ENCODE measurements around the gene SNN. TPM values are rescaled to one million over a fixed set of nuclear protein-coding genes. Genes with fewer than 3 reads are reported as not detected.

Gene SNN
- total and polyA plus RNA-seq, 5 donors from 2014 or later, result 14.5 to 31.2 (median 24.9) TPM

DNA sequence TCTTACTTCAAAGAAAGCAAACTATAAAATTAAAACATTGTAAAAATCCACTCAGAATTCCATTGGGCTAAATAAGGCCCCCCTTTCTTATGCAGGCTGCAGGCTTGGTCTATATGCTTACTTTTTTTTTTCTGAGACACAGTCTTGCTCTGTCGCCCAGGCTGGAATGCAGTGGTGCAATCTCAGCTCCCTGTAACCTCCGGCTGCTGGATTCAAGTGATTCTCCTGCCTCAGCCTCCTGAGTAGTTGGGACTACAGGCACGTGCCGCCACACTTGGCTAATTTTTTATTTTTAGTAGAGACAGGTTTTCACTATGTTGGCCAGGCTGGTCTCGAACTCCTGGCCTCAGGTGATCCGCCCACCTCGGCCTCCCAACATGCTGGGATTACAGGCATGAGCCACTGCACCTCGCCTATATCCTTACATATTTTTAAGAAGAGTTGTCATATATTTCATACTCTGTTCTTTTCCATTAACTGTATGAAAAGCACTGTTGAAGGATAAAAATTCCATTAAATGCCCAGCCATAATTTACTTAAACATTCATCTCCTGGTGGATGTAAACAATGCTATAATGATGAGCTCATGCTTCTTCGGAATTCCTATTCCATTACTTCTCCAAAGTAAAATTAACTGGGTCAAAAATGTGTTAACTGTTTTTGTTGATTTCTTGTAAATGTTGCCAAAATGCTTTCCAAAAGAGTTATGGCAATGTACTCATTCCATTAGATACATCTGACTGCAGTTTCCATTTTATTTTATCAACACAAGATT lies 17.8 kb downstream of the SNN start:
- DNase-seq, result no peak
- no peak overlapping the region for H3K4me3 ChIP-seq (ENCODE audit: low read depth, low read length)
- Mint-ChIP-seq H3K36me3 (peaks cover 45% of the 10 kb centered on the region), H3K4me1 (peaks cover 20 to 63% (median 45%) of the 10 kb centered on the region in 4 donors), H3K9me3 (no peaks in the 10 kb centered on the region), H3K4me3 (no peak overlapping the region), H3K27me3 (no peaks in the 10 kb centered on the region), H3K27ac (no peak overlapping the region)
- no peaks in the 10 kb centered on the region for H3K27me3 ChIP-seq (ENCODE audit: control insufficient read depth, insufficient read depth, low read length)
- H3K4me1 ChIP-seq (ENCODE audit: control insufficient read depth, insufficient read depth, low read length, poor library complexity, severe bottlenecking), result peaks cover 33% of the 10 kb centered on the region
- H3K36me3 ChIP-seq (ENCODE audit: control insufficient read depth, insufficient read depth, low read length), result peaks cover 66% of the 10 kb centered on the region
- ATAC-seq (ENCODE audit: low read depth in 2 of 2), result no peak
- no peak overlapping the region for H3K27ac ChIP-seq (ENCODE audit: insufficient read depth, low read length, poor library complexity, severe bottlenecking)
- H3K9me3 ChIP-seq (ENCODE audit: control insufficient read depth in 2 of 2, low read length in 2 of 2), result no peaks in the 10 kb centered on the region

DNA sequence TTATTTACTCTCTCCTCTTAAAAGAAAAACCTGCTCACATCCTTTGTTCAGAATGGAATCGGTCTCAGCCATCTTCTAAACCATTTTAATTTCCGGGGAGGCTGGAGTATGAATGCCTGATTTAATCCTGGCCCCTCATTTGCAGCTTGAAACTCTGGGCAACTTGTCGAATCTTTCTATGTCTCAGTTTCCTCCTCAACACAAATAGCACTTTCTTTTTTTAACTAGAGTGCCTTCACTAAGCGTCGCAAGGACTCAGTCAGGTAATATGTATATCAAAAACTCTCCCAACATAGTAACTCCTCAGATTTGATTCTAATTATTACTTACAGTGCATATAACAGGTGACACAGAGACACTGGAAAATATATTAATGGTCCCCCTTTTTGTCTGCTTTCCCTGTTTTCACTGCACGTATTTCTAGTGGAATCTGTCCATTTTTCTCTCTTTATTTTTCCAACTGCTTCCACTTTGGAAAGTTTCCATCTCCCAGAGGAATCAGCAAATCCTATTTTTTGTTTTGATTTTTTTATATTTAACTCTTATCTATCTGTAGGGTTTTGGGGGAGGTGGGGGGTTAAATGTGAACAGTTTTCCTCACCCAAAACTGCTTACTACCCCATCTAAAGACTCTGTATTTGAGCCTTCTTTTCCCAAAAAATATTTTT lies 18.6 kb downstream of the SNN start:
- no peak overlapping the region for H3K4me3 ChIP-seq (ENCODE audit: low read depth, low read length)
- peaks cover 26% of the 10 kb centered on the region for H3K4me1 ChIP-seq (ENCODE audit: control insufficient read depth, insufficient read depth, low read length, poor library complexity, severe bottlenecking)
- no peaks in the 10 kb centered on the region for H3K27me3 Mint-ChIP-seq
- ATAC-seq (ENCODE audit: low read depth in 2 of 2) (no peak), DNase-seq (no peak)
- H3K4me1 Mint-ChIP-seq, result peaks cover 12 to 55% (median 37%) of the 10 kb centered on the region in 4 donors
- H3K27me3 ChIP-seq (ENCODE audit: control insufficient read depth, insufficient read depth, low read length), result no peaks in the 10 kb centered on the region
- H3K27ac ChIP-seq (ENCODE audit: insufficient read depth, low read length, poor library complexity, severe bottlenecking), result no peak overlapping the region
- H3K36me3 ChIP-seq (ENCODE audit: control insufficient read depth, insufficient read depth, low read length), result peaks cover 71% of the 10 kb centered on the region
- H3K27ac Mint-ChIP-seq, result peak overlapping the region; percentile 11 to 90 (median 40)
- peak overlapping the region in 2 of 4 donors; percentile 41 to 63 for H3K4me3 Mint-ChIP-seq
- H3K9me3 Mint-ChIP-seq, result no peaks in the 10 kb centered on the region
- no peaks in the 10 kb centered on the region for H3K9me3 ChIP-seq (ENCODE audit: control insufficient read depth in 2 of 2, low read length in 2 of 2)
- H3K36me3 Mint-ChIP-seq, result peaks cover 51% of the 10 kb centered on the region

DNA sequence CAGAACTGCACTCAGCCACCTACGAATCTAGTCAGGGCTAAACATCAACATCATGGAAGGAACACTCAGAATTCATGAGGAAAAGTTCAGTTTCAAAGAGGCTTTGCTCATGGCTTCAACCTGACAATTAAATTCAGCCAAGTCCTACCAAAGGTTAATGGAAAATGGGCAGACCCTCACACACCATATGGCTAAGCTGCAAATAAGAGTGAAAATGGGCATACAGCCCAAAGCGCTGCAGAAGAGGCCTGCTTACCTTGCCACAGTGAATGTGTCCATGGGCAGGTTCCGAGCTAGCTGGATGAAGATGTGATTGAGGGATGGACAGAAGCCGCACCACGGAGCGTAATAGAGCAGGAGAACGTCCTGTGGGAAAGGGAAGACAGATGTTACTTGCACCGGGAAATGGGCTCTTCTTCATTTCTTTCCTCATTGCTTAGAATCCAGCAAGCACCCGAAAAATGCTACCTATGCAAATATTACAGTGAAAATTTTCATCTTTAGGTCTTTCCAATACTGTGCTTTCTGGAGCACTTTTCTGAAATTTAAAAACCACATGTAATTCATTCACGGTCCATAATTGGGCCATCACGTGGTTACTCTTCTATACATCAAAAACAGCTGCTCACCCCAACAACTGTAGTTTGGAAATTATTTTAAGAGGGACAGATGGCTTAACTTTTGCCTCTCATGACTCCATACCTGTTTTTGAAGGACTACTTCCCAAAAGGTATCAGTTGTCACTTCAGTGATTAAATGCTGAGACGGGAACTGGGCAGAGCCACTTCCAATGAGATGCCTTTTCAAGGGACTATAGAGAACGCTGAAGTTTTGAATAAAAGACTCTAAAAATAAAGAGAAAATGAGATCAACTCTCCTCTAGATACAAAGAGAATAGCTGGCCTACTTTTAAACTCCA lies 19.6 kb downstream of the SNN start:
- Mint-ChIP-seq H3K4me1 (peaks cover 11 to 45% (median 27%) of the 10 kb centered on the region in 4 donors), H3K36me3 (peaks cover 57% of the 10 kb centered on the region), H3K9me3 (no peaks in the 10 kb centered on the region), H3K4me3 (peak overlapping the region in 2 of 4 donors; percentile 7 to 34), H3K27ac (peak overlapping the region in 2 of 3 donors; percentile 51 to 90), H3K27me3 (no peaks in the 10 kb centered on the region)
- Histone ChIP-seq H3K27ac (ENCODE audit: insufficient read depth, low read length, poor library complexity, severe bottlenecking) (peak overlapping the region; percentile 59), H3K4me3 (ENCODE audit: low read depth, low read length) (no peak overlapping the region), H3K9me3 (ENCODE audit: control insufficient read depth in 2 of 2, low read length in 2 of 2) (no peaks in the 10 kb centered on the region), H3K36me3 (ENCODE audit: control insufficient read depth, insufficient read depth, low read length) (peaks cover 74% of the 10 kb centered on the region), H3K4me1 (ENCODE audit: control insufficient read depth, insufficient read depth, low read length, poor library complexity, severe bottlenecking) (peaks cover 18% of the 10 kb centered on the region), H3K27me3 (ENCODE audit: control insufficient read depth, insufficient read depth, low read length) (no peaks in the 10 kb centered on the region)
- DNase-seq, result no peak
- no peak for ATAC-seq (ENCODE audit: low read depth in 2 of 2)

DNA sequence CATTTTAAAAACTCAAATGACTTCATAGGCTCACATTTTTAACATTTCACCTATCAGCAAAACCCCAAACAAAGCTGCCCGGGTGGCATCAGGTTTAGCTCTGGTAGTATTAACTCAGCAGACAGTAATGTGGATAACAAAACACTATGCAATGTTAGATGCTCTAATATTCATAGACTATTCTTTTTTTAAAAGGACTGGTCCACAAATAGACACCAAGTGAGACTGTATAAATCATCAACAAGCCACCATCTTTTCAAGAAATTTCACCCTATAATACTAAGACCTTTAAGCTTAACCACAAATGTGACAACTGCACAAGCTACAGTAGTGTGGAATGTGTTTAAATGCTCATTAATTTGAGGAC lies 20.2 kb downstream of the SNN start:
- no peaks in the 10 kb centered on the region for H3K9me3 Mint-ChIP-seq
- ATAC-seq (ENCODE audit: low read depth in 2 of 2) (no peak), DNase-seq (no peak)
- H3K27me3 Mint-ChIP-seq, result no peaks in the 10 kb centered on the region
- Histone ChIP-seq H3K27me3 (ENCODE audit: control insufficient read depth, insufficient read depth, low read length) (no peaks in the 10 kb centered on the region), H3K36me3 (ENCODE audit: control insufficient read depth, insufficient read depth, low read length) (peaks cover 73% of the 10 kb centered on the region), H3K4me1 (ENCODE audit: control insufficient read depth, insufficient read depth, low read length, poor library complexity, severe bottlenecking) (peaks cover 18% of the 10 kb centered on the region), H3K27ac (ENCODE audit: insufficient read depth, low read length, poor library complexity, severe bottlenecking) (peak overlapping the region; percentile 59), H3K4me3 (ENCODE audit: low read depth, low read length) (peak overlapping the region; percentile 27), H3K9me3 (ENCODE audit: control insufficient read depth in 2 of 2, low read length in 2 of 2) (no peaks in the 10 kb centered on the region)
- H3K36me3 Mint-ChIP-seq, result peaks cover 56% of the 10 kb centered on the region
- H3K4me1 Mint-ChIP-seq, result peaks cover 11 to 41% (median 25%) of the 10 kb centered on the region in 4 donors
- H3K4me3 Mint-ChIP-seq, result peak overlapping the region in 1 of 4 donors; percentile 34
- H3K27ac Mint-ChIP-seq, result peak overlapping the region in 2 of 3 donors; percentile 51 to 90

DNA sequence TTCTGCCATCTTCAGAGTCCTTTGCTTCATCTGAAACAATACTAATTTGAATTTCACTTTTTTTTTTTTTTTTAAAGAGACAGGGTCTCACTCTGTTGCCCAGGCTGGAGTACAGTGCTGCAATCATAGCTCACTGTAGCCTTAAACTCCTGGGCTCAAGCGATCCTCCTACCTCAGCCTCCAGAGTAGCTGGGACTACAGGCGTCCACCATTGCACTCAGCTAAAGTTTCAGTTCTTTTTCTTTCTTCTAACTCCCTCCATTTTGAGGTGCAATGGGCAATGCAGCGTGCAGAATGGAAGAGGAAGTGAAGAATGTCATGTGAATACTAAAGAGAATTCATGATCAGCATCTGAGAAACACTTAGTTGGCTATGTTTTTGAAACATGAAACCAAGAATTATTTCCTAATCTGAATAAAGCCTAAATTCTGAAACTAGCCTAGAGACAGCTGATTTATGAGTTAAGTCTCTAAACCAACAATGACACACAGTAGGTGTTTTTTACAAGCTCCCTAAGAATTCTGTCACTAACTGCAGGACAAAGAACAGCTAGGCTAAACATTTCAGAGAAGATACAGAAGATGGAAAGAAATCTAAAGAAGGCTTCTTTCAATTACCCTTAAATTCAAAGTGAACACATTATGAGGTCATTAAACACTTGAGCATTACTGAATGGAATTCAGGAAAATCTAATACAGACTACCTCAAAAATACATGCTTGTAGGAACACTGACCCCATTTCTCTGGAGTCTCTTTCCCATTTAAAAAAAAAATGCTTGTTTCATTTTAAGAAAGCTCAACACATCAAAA lies 21.0 kb downstream of the SNN start:
- peaks cover 11 to 41% (median 24%) of the 10 kb centered on the region in 4 donors for H3K4me1 Mint-ChIP-seq
- H3K4me3 Mint-ChIP-seq, result peak overlapping the region; percentile 34 to 75 (median 54)
- no peaks in the 10 kb centered on the region for H3K27me3 Mint-ChIP-seq
- H3K9me3 ChIP-seq (ENCODE audit: control insufficient read depth in 2 of 2, low read length in 2 of 2), result no peaks in the 10 kb centered on the region
- no peaks in the 10 kb centered on the region for H3K9me3 Mint-ChIP-seq
- H3K36me3 ChIP-seq (ENCODE audit: control insufficient read depth, insufficient read depth, low read length), result peaks cover 72% of the 10 kb centered on the region
- H3K27ac ChIP-seq (ENCODE audit: insufficient read depth, low read length, poor library complexity, severe bottlenecking), result peak overlapping the region; percentile 59
- H3K27me3 ChIP-seq (ENCODE audit: control insufficient read depth, insufficient read depth, low read length), result no peaks in the 10 kb centered on the region
- H3K27ac Mint-ChIP-seq, result peak overlapping the region; percentile 80 to 90 (median 86)
- H3K4me1 ChIP-seq (ENCODE audit: control insufficient read depth, insufficient read depth, low read length, poor library complexity, severe bottlenecking), result peaks cover 18% of the 10 kb centered on the region
- ATAC-seq (ENCODE audit: low read depth in 2 of 2) (peak; percentile 61 to 65), DNase-seq (peak in 2 of 3 donors; percentile 27 to 57)
- peak overlapping the region; percentile 47 for H3K4me3 ChIP-seq (ENCODE audit: low read depth, low read length)
- peaks cover 49% of the 10 kb centered on the region for H3K36me3 Mint-ChIP-seq

DNA sequence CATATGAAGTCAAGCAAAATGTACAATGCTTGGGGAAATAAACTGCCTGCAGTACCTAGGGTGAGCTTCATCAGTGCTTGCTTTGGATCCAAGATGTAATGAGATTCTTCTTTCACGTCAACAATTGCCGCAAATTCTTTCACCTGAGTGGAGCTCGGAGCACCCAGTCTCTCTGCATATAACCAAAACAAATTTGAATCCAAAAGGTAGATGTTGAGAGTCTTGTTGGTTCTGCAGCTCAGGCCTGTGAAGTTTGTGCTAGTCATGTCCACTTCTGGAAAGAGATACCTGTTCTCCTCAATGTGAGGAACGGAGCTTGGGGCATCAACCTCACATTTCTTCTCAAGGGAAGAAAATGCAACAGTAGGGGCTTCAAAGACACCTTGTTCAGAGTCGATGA lies 23.0 kb downstream of the SNN start:
- H3K4me1 ChIP-seq (ENCODE audit: control insufficient read depth, insufficient read depth, low read length, poor library complexity, severe bottlenecking), result peaks cover 18% of the 10 kb centered on the region
- H3K27me3 Mint-ChIP-seq, result no peaks in the 10 kb centered on the region
- no peaks in the 10 kb centered on the region for H3K9me3 Mint-ChIP-seq
- peaks cover 75% of the 10 kb centered on the region for H3K36me3 ChIP-seq (ENCODE audit: control insufficient read depth, insufficient read depth, low read length)
- ATAC-seq (ENCODE audit: low read depth in 2 of 2), result no peak
- H3K27me3 ChIP-seq (ENCODE audit: control insufficient read depth, insufficient read depth, low read length), result no peaks in the 10 kb centered on the region
- peaks cover 13 to 54% (median 33%) of the 10 kb centered on the region in 4 donors for H3K4me1 Mint-ChIP-seq
- H3K27ac ChIP-seq (ENCODE audit: insufficient read depth, low read length, poor library complexity, severe bottlenecking), result no peak overlapping the region
- H3K4me3 Mint-ChIP-seq, result no peak overlapping the region
- H3K27ac Mint-ChIP-seq, result no peak overlapping the region
- H3K4me3 ChIP-seq (ENCODE audit: low read depth, low read length), result no peak overlapping the region
- H3K9me3 ChIP-seq (ENCODE audit: control insufficient read depth in 2 of 2, low read length in 2 of 2), result no peaks in the 10 kb centered on the region
- DNase-seq, result no peak
- H3K36me3 Mint-ChIP-seq, result peaks cover 53% of the 10 kb centered on the region

DNA sequence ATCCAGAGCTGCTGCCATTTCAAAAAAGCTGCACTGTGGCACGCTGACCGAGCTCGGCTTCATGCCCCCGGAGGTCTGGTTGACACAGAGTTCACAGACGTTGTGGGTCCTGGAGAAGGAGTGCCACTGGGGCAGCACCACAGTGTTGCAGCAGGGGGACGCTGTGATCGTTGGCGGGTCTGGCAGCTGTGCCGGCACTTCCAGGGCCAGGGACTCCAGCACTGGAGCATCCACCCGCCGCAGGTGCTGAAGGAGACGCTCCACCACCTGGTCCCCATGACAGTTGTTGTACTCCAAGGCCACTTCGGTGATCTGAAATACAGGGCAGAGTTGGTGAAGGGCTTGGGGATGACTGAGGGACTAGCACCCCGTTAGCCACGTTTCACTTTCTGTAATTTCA lies 23.5 kb downstream of the SNN start:
- Histone ChIP-seq H3K36me3 (ENCODE audit: control insufficient read depth, insufficient read depth, low read length) (peaks cover 75% of the 10 kb centered on the region), H3K4me1 (ENCODE audit: control insufficient read depth, insufficient read depth, low read length, poor library complexity, severe bottlenecking) (peaks cover 18% of the 10 kb centered on the region), H3K9me3 (ENCODE audit: control insufficient read depth in 2 of 2, low read length in 2 of 2) (no peaks in the 10 kb centered on the region), H3K4me3 (ENCODE audit: low read depth, low read length) (no peak overlapping the region), H3K27ac (ENCODE audit: insufficient read depth, low read length, poor library complexity, severe bottlenecking) (no peak overlapping the region), H3K27me3 (ENCODE audit: control insufficient read depth, insufficient read depth, low read length) (no peaks in the 10 kb centered on the region)
- no peak for ATAC-seq (ENCODE audit: low read depth in 2 of 2)
- no peak for DNase-seq
- peaks cover 11 to 56% (median 32%) of the 10 kb centered on the region in 4 donors for H3K4me1 Mint-ChIP-seq
- H3K9me3 Mint-ChIP-seq, result no peaks in the 10 kb centered on the region
- H3K27me3 Mint-ChIP-seq, result no peaks in the 10 kb centered on the region
- H3K36me3 Mint-ChIP-seq, result peaks cover 53% of the 10 kb centered on the region
- H3K4me3 Mint-ChIP-seq, result no peak overlapping the region
- H3K27ac Mint-ChIP-seq, result peak overlapping the region in 1 of 3 donors; percentile 27
